ENCODE measurements around the gene DENND5B. TPM values are rescaled to one million over a fixed set of nuclear protein-coding genes. Genes with fewer than 3 reads are reported as not detected.
"Not testable (repeated sequence)": the region's sequence is repeated elsewhere in the genome, so short reads cannot be mapped to it uniquely, and the experiment has no call there.

The DENND5B gene
- total RNA-seq, 1 donor from 2014 or later, result 18.6 TPM

GRCh38 chr12:31390991-31391390 lies 199.9 kb downstream of the DENND5B start:
- DNase-seq (ENCODE audit: low spot score), result no peak
- no peak for ATAC-seq

GRCh38 chr12:31388713-31389112 lies 202.2 kb downstream of the DENND5B start:
- ATAC-seq (no peak), DNase-seq (ENCODE audit: low spot score) (no peak)

GRCh38 chr12:31387466-31387865 lies 203.5 kb downstream of the DENND5B start:
- DNase-seq (ENCODE audit: low spot score) (peak; percentile 15), ATAC-seq (no peak)

- no peak for ATAC-seq
- no peak for DNase-seq (ENCODE audit: low spot score)
Measured at GRCh38 chr12:31387011-31387410, 203.9 kb downstream of the DENND5B start.

- ATAC-seq (no peak), DNase-seq (ENCODE audit: low spot score) (no peak)
Measured at GRCh38 chr12:31386364-31386777, 204.6 kb downstream of the DENND5B start.

- not testable (repeated sequence) for ATAC-seq; DNase-seq (ENCODE audit: low spot score)
Measured at GRCh38 chr12:31377210-31377609, 213.7 kb downstream of the DENND5B start.

GRCh38 chr12:31375422-31375821 lies 215.5 kb downstream of the DENND5B start:
- not testable (repeated sequence) for ATAC-seq; DNase-seq (ENCODE audit: low spot score)

GRCh38 chr12:31371256-31371620 lies 219.7 kb downstream of the DENND5B start:
- no peak for DNase-seq (ENCODE audit: low spot score)

GRCh38 chr12:31370531-31371255 lies 220.2 kb downstream of the DENND5B start:
- DNase-seq (ENCODE audit: low spot score), result no peak

More at GRCh38 chr12:31371256-31371620, 219.7 kb downstream of the DENND5B start:
- no peak for ATAC-seq

GRCh38 chr12:31369712-31370521 lies 221.0 kb downstream of the DENND5B start:
- DNase-seq (ENCODE audit: low spot score), result no peak
- peak; percentile 38 for ATAC-seq

More at GRCh38 chr12:31370531-31371255, 220.2 kb downstream of the DENND5B start:
- peak; percentile 50 for ATAC-seq

GRCh38 chr12:31368666-31369361 lies 222.1 kb downstream of the DENND5B start:
- no peak for ATAC-seq
- DNase-seq (ENCODE audit: low spot score), result no peak

GRCh38 chr12:31366104-31366621 lies 224.8 kb downstream of the DENND5B start:
- ATAC-seq (no peak), DNase-seq (ENCODE audit: low spot score) (no peak)

GRCh38 chr12:31363831-31364230 lies 227.1 kb downstream of the DENND5B start:
- ATAC-seq (no peak), DNase-seq (ENCODE audit: low spot score) (no peak)

GRCh38 chr12:31363416-31363809 lies 227.5 kb downstream of the DENND5B start:
- DNase-seq (ENCODE audit: low spot score), result no peak
- ATAC-seq, result no peak

GRCh38 chr12:31362759-31363415 lies 228.0 kb downstream of the DENND5B start:
- peak; percentile 34 for ATAC-seq
- no peak for DNase-seq (ENCODE audit: low spot score)

GRCh38 chr12:31362115-31362758 lies 228.7 kb downstream of the DENND5B start:
- DNase-seq (ENCODE audit: low spot score) (no peak), ATAC-seq (peak; percentile 32)

- DNase-seq (ENCODE audit: low spot score), result no peak
- ATAC-seq, result no peak
Measured at GRCh38 chr12:31361730-31362114, 229.2 kb downstream of the DENND5B start.

- no peak for DNase-seq (ENCODE audit: low spot score)
- no peak for ATAC-seq
Measured at GRCh38 chr12:31355747-31356107, 235.2 kb downstream of the DENND5B start.

- peak; percentile 29 for ATAC-seq
- no peak for DNase-seq (ENCODE audit: low spot score)
Measured at GRCh38 chr12:31353750-31354708, 236.9 kb downstream of the DENND5B start.
